HG02885 (cell line): Measurements from ENCODE around the gene DCST2.

Experiments used
- ATAC-seq: cut with Tn5 transposase; IDR thresholded peaks from one replicate; pipeline ENCODE4 v1.9.1; 2021; ENCODE audit warnings: mild to moderate bottlenecking; ENCODE audit not compliant: unreplicated experiment, poor library complexity

Gene DCST2

GRCh38 chr1:155070158-155070621 is 36.6 kb upstream of the DCST2 start:
- ATAC-seq, result no peak

- ATAC-seq, result no peak
Measured at GRCh38 chr1:155069551-155070157, 36.1 kb upstream of the DCST2 start.

GRCh38 chr1:155068599-155068998 is 35.0 kb upstream of the DCST2 start:
- no peak for ATAC-seq

DNA sequence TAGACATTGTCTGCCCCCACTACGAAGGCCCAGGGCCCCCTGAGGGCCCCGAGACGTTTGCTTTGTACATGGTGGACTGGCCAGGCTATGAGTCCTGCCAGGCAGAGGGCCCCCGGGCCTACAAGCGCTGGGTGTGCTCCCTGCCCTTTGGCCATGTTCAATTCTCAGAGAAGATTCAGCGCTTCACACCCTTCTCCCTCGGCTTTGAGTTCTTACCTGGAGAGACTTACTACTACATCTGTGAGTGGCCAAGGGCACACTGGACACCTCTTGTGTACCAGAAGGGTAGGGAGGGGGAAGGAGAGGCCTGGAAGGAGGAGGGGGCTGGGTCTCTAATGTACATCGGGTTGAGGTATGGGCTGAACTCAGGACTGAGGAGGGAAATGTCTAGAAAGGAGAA is 33.2 kb upstream of the DCST2 start:
- no peak for ATAC-seq

DNA sequence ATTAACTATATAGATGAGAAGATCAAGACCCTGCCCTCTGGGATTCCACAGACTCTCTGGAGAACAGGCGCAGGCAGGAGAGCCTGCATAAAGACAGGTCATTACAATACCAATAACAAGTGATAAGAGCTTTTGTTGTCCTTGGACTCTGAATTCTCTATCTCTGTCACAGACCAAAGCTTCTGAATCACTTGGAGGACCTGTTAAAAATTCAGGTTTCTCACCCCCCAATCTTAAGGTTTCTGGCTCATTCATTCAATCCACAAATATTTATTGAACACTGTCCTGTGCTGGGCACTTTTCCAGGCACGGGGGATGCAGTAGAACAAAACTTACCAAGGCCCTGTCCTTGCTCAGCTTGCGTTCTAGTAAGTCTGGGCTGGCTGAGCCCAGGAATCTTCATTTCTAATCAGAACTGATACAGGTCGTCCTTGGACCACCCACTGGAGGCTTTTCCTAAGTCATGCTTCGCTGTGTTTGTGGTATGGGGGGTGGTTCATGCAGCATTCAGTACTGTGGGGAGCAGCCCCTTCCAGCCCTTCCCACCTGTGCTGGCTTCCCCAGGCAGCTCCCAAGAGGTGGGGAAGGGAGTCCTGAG is 31.4 kb upstream of the DCST2 start:
- ATAC-seq, result no peak

DNA sequence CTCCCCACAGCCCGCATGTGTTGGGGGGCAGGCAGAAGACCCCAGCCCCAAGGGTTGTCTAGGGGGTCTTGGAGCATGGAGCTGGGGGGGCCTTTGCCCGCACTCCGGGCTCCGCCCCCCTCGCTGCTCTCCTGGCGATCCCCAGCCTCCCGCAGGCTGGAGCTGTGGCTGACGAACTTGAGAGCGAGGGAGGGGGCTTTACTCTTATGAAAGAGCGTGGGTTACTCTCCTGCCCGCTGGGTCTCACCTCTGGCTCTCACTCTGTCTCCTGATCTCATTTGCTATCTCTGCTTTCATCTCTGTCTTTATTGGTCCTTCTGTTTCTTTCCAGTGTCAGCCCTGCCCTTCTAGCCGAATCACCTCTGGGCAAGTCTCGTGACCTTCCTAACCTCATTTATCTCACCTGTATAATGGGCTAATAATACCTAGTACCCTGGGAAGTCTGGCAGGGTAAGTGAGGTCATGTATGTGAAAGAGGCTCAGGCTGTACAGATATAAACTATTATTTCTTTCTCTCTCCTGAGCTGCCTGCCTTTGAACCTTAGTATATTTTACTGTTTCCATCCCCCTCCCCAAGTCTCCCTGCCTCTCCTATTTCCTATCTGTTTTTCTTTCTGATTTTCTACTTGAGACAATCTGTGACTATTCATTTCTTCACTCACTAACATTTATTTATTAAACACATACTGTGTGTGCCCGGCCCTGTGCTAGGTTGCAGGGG is 30.7 kb upstream of the DCST2 start:
- peak; percentile 14 for ATAC-seq

GRCh38 chr1:155063550-155064110 is 30.0 kb upstream of the DCST2 start, which contains the start of gene EFNA4:
TSS of gene EFNA4 (plus strand) at chr1:155063740. CDS start at chr1:155063824, 84 bp downstream.
- ATAC-seq, result peak; percentile 77

DNA sequence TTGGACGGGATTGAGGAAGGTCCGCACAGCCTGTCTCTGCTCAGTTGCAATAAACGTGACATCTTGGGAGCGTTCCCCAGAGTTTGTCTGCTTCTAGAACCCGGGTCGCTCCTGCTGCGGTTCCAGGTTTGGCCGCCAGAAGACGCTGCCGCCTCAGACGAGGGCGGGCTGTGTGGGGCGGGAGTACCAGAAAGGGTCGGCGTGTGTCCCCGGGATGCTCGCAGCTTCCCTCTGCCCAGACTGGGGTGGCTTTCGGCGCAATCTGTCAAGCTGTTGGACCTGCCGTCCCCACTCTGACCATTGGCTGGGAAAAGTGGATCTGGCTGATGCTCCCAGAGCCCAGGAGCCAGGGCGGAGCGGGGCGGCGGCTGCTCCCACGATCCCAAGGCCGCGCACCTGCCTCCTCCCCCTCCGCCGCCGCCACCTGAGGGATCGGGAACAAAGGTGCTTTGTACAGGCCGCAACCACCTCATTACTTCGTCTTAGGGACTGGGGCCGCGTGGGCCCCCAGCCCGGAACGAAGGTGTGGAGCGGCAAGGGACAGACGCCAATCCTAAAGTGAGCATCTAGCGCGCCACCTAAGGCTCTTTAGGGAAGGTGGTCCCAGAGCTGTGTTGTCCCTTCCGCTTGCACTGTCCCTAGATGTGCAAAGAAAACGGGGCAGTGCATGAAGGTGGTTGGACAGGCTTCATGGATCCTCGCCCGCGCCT is 29.3 kb upstream of the DCST2 start:
- peak; percentile 32 for ATAC-seq

GRCh38 chr1:155062151-155062686 is 28.6 kb upstream of the DCST2 start:
- no peak for ATAC-seq

DNA sequence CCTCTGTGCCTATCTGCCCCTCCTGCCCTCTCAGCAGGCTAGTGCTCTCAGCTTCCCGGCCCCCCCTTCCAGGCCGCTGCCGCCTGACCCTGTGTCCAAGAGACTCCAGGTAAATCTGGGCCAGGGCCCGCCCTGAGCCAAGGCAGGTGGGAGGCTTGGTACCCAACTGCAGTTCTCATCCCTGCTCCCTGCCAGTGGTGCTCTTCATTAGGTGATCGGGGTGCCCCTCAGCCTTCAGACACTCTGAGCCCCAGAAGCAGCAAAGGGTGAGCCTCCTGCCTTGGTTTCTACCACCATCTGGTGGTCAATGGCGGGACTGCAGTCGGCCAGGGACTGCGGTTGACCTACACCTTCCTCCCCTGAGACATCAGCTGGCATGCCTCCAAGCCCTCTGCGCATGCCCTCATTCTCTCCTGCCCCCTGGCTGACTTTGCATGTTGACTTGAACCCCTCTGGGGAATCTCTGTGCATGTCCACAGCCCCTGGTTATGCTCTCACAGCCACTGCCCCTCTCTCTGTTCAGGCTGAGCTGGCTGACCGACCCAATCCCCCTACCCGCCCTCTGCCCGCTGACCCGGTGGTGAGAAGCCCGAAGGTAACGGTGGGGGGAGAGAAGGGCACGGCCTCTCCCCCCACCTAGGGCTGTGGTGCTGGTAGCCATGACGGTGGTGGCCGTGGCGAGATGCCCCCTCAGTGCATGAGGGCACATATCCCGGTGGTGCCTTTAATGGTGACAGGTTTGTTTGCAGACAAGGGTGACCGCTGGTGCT is 28.0 kb upstream of the DCST2 start:
- ATAC-seq, result peak; percentile 45

DNA sequence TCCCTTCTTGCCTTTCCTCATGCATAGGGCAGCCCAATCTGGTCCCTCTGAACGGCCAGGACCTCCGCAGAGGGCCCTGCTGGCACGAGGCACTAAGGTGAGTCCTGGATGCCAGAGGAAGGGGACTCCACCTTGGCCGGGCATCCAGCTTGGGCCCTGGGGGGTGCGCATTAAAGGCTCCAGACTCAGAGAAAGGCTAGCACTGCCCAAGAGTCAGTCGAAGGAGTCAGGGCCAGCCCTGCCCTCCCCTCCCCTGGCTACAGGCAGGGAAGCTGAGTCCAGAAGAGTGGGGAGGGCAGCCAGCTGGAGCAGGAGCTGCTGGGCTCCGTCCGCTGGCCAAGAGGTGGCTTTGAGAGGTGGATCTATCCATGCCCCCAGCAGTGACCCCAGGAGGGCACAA is 27.2 kb upstream of the DCST2 start:
- ATAC-seq, result no peak

- no peak for ATAC-seq
Measured at GRCh38 chr1:155057788-155058211, 24.2 kb upstream of the DCST2 start.

- no peak for ATAC-seq
Measured at GRCh38 chr1:155057104-155057503, 23.5 kb upstream of the DCST2 start.

DNA sequence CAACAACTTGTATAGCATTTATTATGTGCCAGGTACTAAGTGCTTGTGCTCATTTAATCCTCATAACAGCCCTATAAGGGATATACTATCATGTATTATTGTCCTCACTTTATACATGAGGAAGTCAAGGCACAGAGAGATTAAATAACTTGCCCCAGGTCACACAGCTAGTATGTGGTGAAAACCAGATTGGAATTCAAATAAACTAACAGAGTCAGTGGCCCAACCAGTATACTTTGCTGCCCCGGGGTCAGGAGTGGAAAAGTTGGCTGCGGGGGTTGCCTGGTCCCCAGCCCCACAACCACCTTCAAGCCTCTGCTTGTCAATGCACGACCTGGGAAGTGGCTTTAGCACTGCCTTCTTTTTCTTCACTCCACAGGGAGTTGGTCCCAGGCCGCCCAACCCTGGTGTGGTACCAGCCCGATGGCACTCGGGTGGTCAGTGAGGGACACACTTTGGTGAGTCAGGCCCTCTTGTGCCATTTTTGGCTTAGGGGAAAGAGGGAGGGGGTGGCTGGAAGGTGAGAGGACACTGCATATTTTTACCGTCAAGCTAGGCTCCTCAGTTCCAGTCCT is 20.0 kb upstream of the DCST2 start:
- no peak for ATAC-seq

DNA sequence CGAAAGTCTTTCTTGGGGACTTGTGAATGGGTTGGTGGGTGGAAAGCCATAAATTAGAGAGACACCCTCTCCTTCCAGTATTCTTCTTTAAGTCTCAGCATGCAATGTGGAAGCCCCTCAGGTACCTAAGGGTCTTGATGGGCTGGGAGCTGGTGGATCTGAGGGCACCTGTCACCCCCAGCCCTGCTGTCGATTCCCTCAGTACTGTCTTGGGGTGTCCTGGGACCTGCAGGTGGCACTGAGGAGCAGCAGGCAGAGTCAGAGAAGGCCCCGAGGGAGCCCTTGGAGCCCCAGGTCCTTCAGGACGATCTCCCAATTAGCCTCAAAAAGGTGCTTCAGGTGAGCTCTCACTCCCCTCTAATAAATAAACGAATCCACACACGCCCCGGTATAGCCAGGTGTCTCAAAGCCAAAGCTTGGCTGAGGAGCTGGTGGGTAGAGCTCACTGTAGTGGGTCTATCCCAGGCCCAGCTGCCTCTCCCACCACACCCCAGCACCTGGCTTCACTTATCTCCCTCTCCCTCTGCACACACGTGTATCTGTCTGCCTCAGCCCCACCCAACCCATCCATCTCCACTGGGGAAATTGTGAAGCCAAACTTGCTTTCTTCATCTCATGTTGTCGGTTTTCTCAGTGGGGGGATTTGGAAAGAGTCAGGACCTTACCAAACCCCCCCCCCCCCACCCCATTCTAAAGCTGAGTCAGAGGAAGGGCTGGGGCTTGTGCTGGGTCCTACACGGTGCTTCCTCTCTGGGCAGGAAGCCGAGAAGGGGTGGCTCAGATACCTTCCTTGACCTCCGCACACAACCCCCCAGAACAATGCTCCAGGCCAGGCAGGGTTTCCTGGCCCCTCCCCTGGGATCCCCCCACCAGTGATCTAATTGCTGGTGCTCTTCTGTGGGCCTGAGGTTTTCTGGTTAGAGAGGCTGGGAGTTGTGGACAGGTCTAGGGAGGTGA is 19.1 kb upstream of the DCST2 start:
- no peak for ATAC-seq

DNA sequence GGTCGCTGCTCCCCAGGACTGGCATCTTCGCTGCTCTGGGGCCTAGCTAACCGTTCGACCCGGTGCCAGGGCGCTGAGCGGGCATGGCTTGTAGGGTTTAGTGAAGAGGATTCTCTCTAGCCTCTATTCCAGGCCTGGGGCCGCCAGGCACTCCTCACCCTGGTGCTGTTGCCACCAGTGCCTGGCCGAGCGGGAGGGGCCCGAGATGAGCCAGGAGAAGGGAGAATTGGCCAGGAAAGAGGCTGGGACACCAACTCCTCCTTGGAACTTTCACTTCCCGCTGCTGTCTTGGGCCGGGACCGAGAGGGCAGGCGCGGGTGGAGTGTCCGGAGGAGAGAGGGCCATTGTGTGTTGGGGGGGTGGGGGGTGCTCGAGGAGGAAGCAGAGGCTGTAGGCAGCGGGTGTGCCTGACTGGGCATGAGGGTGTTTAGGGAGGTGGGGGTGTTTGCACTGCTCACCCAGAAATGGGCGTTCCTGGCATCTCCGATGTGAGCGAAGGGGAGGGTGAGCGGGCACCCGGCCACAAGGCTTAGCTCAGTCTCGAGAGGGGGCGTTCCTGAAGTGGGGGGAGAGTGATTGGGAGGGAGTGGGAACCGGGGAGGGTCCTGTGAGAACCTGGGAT is 18.3 kb upstream of the DCST2 start:
- ATAC-seq, result no peak

- ATAC-seq, result no peak
Measured at GRCh38 chr1:155051342-155051776, 17.8 kb upstream of the DCST2 start.
